ENCODE data around the gene GRHPR.

DNA sequence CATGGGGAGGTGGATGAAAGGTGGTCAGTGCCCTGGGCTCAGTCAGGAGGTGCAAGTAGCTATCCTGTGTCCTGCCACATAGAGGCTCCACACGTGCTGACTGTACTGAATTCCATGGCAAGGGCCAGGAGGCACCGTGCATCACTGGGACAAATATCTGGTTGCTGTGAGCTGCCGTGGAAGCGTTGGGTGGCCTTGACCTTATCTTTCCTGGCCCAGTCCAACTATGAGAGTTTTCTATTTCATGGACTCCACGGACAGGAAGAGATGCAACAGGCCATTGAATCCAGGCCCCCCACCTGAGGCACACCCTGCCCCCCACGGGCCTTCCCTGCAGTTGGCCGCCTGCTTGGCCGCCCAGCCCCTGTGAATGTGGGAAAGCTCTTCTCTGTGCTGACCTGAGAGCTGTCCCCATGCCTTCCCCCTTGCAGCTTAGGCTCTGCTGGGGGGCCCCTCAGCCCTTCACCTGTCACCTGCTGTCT is 1.7 kb downstream of the GRHPR start:
- TF ChIP-seq, protein P1, sequence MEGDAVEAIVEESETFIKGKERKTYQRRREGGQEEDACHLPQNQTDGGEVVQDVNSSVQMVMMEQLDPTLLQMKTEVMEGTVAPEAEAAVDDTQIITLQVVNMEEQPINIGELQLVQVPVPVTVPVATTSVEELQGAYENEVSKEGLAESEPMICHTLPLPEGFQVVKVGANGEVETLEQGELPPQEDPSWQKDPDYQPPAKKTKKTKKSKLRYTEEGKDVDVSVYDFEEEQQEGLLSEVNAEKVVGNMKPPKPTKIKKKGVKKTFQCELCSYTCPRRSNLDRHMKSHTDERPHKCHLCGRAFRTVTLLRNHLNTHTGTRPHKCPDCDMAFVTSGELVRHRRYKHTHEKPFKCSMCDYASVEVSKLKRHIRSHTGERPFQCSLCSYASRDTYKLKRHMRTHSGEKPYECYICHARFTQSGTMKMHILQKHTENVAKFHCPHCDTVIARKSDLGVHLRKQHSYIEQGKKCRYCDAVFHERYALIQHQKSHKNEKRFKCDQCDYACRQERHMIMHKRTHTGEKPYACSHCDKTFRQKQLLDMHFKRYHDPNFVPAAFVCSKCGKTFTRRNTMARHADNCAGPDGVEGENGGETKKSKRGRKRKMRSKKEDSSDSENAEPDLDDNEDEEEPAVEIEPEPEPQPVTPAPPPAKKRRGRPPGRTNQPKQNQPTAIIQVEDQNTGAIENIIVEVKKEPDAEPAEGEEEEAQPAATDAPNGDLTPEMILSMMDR (conservative IDR thresholded peaks at IDR 0.05) = no peak
- TF ChIP-seq ZFX (IDR thresholded peaks at IDR 0.05) = no peak

Data from C4-2B (cell line).